RWPE1 (cell line): Measurements from ENCODE around the gene HOXC10.

Source experiments
- CTCF ChIA-PET: fragments of 350-600 bp; sonication (Branson Sonifier 250); formaldehyde crosslinking; extraction: SDS; loops from one replicate; lab custom pipeline; 2021; lab: Yijun Ruan, JAX
- POLR2A ChIA-PET: fragments of 400-600 bp; formaldehyde crosslinking; extraction: SDS; loops from one replicate; lab custom pipeline; 2020; ENCODE audit warnings: antibody characterized with exemption; ENCODE audit not compliant: low non-redundant PET; lab: Yijun Ruan, JAX
- DNase-seq: peaks from one replicate; pipeline ENCODE4 v3.0.0; 2012; ENCODE audit warnings: low spot score
- H3K27ac ChIP-seq: fragments of 450-650 bp; 2 replicates; pipeline ENCODE4 v1.5.1; 2017
- TF ChIP-seq, protein P1 (sequence below): fragments of 450-650 bp; conservative IDR thresholded peaks from 2 replicates; pipeline ENCODE4 v1.5.1; 2017; ENCODE audit warnings: low read depth, mild to moderate bottlenecking

HOXC10 gene

GRCh38 chr12:54027442-54027786 lies 42.5 kb downstream of the HOXC10 start:
- no peak overlapping the region for H3K27ac ChIP-seq
- POLR2A ChIA-PET = no interaction called here
- no peak for DNase-seq
- CTCF ChIA-PET = interaction anchor here (0.5 to 1.8 kb wide), 6 partner anchors 22 to 281 kb away, joined by 3 to 5 read pairs (median 4); partner anchors contain the start of gene HOXC10
- TF ChIP-seq, protein P1, sequence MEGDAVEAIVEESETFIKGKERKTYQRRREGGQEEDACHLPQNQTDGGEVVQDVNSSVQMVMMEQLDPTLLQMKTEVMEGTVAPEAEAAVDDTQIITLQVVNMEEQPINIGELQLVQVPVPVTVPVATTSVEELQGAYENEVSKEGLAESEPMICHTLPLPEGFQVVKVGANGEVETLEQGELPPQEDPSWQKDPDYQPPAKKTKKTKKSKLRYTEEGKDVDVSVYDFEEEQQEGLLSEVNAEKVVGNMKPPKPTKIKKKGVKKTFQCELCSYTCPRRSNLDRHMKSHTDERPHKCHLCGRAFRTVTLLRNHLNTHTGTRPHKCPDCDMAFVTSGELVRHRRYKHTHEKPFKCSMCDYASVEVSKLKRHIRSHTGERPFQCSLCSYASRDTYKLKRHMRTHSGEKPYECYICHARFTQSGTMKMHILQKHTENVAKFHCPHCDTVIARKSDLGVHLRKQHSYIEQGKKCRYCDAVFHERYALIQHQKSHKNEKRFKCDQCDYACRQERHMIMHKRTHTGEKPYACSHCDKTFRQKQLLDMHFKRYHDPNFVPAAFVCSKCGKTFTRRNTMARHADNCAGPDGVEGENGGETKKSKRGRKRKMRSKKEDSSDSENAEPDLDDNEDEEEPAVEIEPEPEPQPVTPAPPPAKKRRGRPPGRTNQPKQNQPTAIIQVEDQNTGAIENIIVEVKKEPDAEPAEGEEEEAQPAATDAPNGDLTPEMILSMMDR = no peak

DNA sequence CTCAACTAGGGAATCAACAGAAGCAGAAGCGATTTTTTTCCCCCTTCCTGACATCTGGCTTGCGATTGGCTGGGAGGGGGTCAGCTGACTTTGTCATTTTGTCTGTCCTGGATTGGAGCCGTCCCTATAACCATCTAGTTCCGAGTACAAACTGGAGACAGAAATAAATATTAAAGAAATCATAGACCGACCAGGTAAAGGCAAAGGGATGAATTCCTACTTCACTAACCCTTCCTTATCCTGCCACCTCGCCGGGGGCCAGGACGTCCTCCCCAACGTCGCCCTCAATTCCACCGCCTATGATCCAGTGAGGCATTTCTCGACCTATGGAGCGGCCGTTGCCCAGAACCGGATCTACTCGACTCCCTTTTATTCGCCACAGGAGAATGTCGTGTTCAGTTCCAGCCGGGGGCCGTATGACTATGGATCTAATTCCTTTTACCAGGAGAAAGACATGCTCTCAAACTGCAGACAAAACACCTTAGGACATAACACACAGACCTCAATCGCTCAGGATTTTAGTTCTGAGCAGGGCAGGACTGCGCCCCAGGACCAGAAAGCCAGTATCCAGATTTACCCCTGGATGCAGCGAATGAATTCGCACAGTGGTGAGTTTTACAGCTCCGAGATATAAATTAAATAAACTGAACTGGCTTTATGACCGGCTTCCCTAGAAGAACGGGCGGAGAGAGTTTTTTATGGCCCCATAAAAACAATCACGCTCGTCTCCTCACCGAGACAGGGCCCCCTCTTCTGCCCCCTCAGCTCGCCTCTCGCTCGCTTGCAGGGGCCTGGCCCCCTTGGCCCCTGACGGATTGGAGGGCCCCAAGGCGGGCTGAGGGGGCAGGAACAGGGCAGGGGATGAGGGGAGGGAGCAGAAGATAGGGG lies 43.6 kb downstream of the HOXC10 start, which contains the start of gene HOXC6:
Gene HOXC6, plus strand, starts transcription at position 127 of the 888 bp plus-strand sequence. Its CDS starts 82 bp downstream, at position 209.
- peak; percentile 76 for DNase-seq
- TF ChIP-seq, protein P1 = no peak
- CTCF ChIA-PET = interaction anchor here (0.9 to 1.8 kb wide), 3 partner anchors 173 to 282 kb away, joined by 3 to 5 read pairs (median 5); no protein-coding TSS in a partner anchor
- no peak within 1 kb of the TSS for H3K27ac ChIP-seq
- POLR2A ChIA-PET = no interaction called here

- ChIA-PET CTCF (interaction anchor here (0.7 kb wide), 1 partner anchor 162 kb away, joined by 3 read pairs; no protein-coding TSS in a partner anchor), POLR2A (no interaction called here)
- DNase-seq = no peak
- H3K27ac ChIP-seq = no peak overlapping the region
- TF ChIP-seq, protein P1 = no peak
These were observed 44.8 kb downstream of the HOXC10 start for GRCh38 chr12:54029529-54030441.

GRCh38 chr12:54030442-54030801 lies 45.5 kb downstream of the HOXC10 start:
- ChIA-PET POLR2A (no interaction called here), CTCF (interaction anchor here (0.7 to 1.2 kb wide), 2 partner anchors 161 to 178 kb away, joined by 3 read pairs; no protein-coding TSS in a partner anchor)
- no peak for DNase-seq

DNA sequence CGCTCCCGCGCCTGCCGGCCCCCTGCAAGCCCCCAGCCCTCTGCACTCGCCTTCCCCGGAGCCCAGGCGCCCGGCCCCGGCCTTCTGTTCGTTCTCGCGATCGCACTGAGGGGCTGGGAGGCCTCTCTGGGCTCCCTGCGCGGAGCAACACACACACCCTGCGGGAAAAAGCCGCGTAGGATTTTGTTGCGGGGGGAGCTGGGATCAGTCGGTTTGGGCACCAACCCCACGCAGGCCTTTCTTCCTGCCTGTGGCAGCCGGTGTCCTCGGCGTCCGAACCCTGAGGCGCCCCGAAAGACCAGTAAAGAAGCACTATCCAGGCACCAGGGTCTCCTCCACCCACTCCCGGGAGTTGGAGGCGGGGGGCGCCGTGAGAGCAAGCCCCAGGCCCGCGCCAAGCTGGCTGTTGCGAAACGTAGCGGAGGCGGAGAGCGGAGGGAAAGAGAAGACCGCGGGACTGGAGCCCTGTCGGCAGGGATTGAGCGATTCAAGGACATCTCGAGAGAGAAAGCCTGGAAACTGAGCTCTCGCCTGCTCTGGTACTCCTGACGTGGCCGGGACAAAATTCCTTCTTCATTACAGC lies 46.0 kb downstream of the HOXC10 start:
- no peak for DNase-seq
- CTCF ChIA-PET = interaction anchor here (0.7 to 2.9 kb wide), 3 partner anchors 161 to 177 kb away, joined by 3 to 20 read pairs (median 3); no protein-coding TSS in a partner anchor
- H3K27ac ChIP-seq = no peak overlapping the region
- TF ChIP-seq, protein P1 = no peak
- POLR2A ChIA-PET = no interaction called here

More at GRCh38 chr12:54030442-54030801, 45.5 kb downstream of the HOXC10 start:
- no peak overlapping the region for H3K27ac ChIP-seq
- TF ChIP-seq, protein P1 = no peak
